Stimulated activated CD8-positive, alpha-beta memory T cell treated with anti-CD3 and anti-CD28 coated beads, Interleukin-15, amount 100 ng/mL, for 1 hour (primary cell): ENCODE results near the gene PDGFD.

Experiments
- DNase-seq: peaks from one replicate; pipeline ENCODE4 v3.0.0-alpha.2; 2020; ENCODE audit warnings: low read depth

PDGFD gene

DNA sequence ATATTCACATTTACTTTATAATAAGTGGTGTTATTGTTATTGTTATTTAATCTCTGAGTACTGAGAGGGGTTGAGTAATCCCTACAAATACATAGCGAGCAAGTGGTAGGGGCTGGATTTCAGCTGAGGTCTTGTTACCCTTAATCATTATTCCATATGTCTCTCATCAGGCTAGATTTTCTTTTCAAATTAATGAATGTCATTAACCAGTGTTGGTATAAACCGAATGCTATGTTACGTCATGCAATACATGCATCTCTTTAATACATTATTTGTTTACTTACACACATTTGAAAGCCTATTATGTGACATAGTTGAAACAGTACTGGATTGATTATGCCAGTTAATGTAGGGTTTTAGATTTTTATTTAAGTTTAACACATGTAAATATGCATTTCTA lies 18.9 kb downstream of the PDGFD start:
- DNase-seq, result no peak

DNA sequence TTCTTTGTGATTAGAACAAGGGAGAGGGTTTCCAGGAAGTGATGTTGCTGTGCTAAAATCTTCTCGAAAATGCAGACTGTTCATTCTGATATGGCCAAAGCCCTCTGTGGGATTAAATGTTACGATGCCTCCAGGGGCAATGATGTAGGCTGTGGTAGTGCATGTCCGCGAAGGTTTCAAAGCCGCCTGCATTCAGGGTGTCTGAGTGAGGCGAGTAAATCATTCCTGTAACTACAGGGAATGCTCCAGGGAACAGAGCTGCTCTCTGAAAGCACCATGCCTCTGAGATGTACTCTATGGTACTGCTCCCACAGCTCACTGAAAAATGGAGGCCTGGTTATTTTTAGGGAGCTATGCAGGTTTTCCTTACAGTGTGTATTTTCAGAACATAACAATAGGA lies 21.2 kb downstream of the PDGFD start:
- no peak for DNase-seq

DNA sequence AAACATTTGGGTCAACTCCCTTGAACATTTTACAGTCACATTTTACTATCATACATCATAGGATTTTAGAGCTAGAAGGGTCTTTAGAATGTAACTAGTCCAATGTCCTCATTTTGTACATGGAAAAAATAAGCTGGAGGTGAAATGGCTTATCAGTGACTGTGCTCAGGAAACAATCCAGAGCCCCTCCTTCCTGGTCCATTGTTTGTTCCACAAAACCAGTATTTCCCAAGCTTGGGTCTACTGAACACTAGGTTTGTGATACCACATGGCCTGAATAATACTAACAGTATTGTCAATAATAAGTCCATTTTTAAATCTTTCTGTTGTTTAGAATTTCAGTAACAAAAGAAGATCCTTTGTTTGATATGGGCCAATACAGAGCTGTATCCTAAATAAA lies 27.1 kb downstream of the PDGFD start:
- no peak for DNase-seq

DNA sequence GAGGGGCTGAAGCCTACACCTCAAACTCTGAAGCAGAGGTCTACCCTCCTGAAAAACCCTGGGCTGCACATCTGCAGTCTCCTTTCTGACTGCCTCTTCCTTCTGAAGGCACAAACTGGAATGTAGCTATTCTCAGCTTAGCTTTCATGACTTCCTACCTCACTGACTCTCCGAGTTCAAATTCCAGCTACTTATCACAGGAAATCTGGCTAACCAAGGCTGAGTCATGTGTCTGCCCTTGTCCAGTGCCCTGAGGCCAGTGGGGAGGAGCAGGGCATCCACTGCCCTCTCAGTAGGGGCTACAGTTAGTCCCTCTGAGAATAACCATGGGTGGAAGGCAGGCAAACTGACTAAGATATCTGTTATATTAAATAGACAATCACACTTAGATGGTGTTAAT lies 29.2 kb downstream of the PDGFD start:
- DNase-seq, result no peak

DNA sequence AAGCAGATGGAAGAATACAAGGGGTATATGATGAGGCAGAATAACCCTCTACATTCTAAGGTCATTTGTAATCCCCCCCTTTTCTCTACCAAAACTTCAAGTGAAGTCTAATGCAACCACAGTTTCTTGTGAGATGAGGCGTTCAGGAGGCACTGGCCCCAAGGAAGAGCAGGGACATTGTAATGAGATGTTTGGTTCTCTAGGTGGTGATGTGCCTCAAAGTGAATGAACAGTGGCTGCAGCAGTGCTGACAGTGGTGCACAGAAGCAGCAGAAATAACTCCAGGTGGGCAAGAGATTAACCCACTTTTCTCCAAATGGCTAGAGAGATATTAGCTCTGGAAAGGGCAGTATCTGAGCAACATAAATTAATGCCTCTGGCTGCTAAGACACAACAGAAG lies 33.8 kb downstream of the PDGFD start:
- DNase-seq, result no peak

DNA sequence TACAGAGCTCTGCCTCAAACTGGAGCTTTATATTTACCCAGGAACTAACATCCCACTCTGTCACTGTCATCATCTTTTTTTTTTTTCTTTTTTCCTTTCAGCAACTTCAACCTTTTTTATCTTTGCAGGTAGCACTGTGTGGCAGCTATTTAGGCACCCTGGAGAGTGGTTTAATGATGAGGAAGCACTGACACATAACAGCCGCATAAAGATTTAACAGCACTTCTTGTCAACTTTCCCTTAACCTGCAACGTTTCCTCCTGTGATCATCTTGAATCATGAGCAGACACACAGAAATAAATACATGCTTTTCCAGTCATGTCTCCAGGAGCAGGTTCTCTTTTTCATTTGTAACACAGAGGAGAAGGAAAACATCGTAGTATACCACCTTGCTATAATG lies 34.8 kb downstream of the PDGFD start:
- no peak for DNase-seq

DNA sequence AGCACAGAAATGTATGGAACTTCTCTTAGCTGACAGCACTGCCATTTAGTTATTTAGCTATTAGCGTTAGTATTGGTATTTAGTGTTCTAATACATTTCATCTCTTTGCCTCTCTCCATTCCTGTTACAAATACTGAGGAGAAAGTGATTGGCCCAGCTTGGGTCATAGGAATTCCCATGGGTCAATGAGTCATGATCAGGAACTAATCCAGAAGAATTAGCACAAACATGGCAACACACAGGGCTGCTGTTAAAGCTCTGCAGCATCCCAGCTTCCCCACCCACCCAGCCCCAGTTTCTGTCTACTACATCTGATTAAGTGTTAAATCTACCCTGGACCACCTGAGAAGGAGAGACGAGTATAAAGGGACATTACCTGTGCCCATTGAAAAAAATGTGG lies 36.1 kb downstream of the PDGFD start:
- no peak for DNase-seq

DNA sequence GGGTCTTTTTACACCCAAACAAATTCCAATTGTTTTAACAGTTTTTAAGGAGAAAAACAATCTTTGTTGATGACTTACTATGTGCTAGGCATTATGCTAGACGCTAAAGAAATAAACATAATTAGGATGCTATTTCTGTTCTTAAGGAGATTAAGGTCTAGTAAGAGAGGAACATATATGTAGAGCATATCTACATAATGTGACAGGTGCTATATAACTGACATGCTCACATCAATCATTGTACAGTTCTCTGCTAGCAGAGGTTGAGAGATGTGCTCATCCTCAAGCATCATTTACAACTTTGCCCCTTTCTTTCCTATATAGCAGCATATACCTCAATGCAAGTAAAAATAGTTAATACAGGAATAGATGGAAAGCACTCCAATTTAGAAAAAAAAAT lies 37.5 kb downstream of the PDGFD start:
- DNase-seq, result no peak

DNA sequence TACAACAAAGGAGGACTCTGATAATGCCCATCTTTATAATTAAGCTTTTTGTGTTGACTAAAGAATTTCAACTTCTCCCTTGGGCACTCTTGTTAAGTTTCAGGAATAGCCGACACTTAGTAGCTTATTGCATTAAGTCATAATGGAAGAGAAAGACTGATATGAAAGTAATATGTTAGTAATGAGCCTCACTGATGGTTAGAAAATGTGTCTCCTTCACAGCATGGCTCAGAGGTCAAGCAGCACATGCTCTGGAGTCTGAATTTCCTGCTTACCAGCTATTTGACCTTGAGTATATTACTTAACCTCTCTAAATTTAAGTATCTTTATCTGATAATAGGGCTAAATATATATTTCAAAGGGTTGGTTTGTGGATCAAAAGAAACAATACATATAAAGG lies 39.0 kb downstream of the PDGFD start:
- no peak for DNase-seq

DNA sequence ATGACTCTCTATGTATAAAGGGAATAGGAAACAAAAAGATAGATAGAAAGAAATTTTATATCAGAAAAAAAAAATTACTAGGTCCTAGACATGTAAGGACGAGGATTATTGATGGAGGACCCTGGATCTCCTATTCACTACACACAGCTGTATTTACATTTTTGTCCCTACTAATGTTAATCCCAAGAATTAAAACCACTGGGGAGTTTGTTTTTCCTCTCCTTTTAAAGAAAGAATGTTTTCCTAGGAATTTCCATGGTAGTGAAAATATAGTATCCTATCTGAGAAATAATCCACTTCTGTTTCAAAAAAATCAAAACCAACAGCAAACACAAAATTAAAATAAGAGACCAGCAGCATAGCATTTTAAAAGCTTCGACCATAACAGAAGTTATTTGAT lies 41.1 kb downstream of the PDGFD start:
- DNase-seq, result no peak

DNA sequence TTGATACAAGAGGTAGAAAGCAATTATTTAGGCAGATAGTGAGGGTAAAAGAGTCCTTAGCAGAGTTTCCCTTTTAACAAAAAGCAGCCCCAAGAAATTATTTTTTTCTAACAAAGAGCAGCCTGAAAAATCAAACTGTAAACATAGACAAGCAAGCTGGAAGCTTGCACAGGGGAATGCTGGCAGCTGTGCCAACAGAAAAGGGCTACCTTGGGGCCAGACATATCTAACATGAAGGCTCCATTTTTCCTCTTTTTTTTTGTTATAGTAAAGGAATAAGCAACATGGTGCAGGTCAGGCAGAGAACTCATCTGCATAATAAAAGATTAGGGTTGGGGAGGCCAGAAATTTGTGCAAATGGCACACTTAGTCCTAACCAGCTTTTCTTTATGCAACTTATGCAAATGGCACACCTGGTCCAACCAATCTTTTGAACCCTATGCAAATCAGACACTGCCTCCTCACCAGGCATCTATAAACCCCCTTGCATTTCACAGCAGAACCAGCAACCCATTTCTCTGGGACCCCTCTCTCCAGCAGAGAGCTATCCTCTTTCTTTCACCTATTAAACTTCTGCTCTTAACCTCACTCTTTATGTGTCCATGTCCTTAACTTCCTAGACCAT lies 41.8 kb downstream of the PDGFD start:
- no peak for DNase-seq

DNA sequence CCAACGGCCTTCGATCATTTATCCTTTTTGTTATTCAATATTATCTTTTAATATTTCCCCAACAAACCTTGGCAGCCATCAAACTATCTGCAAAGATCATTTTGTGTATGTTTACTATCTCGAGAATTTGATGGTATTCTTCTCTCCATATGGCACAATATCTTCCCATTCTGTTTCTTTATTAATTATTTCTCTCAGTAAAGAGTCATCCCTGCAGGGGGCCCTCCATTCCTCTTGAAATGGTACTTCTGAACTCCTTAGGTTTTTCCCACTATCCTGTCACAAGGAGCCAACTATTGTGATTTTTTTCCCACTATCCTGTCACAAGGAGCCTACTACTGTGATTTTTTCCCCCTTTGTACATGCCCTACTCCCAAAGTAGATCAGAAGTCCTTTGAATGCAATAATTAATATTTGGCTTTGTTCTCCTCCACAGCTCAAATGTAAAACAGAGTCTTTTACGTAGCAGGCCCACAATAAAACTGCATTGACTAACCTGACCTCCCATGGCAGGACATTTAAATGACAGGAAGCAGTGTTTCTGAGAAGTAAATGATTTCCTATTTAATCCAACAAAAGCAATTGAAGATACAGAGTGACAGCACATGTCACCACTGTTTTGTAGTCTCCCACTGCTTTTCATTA lies 43.3 kb downstream of the PDGFD start:
- no peak for DNase-seq

DNA sequence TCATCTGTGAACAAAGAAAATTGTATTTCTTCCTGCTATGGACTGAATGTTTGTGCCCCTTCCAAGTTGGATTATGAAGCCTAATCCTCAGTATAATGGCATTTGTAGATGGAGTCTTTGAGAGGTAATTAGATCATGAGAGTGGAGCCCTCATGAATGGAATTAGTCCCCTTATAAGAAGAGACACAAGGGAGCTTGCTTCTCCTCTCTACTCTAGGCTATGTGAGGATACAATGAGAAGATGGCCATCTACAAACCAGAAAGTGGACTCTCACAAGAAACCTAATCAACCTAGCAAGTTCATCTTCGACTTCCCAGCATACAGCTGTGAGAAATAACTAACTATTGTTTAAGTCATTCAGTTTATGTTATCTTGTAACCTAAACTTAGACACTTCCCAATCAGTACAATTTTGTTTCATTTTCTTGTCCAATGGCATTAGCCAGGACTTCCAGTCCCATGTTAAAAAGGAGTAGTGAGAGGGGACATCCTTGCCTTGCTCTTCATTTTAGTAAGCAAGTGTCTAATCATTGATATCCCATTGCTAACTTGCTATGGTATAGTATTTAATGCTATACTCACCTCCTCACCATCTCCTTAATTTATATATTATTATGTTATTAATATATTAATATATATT lies 45.7 kb downstream of the PDGFD start:
- no peak for DNase-seq

DNA sequence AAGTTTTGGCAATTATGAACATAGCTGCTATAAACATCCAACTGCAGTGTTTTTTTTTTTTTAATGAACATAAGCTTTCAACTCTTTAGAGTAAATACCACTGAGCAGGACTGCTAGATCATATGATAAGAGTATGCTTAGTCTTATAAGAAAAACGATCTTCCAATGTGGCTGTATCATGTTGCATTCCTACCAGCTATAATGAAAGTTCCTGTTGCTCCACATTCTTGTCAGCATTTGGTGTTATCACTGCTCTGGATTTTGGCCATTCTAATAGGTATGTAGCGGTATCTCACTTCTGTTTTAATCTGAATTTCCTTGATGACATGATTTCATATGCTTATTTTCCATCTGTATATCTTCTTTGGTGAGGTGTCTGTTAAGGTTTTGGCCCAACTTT lies 50.4 kb downstream of the PDGFD start:
- DNase-seq, result no peak

DNA sequence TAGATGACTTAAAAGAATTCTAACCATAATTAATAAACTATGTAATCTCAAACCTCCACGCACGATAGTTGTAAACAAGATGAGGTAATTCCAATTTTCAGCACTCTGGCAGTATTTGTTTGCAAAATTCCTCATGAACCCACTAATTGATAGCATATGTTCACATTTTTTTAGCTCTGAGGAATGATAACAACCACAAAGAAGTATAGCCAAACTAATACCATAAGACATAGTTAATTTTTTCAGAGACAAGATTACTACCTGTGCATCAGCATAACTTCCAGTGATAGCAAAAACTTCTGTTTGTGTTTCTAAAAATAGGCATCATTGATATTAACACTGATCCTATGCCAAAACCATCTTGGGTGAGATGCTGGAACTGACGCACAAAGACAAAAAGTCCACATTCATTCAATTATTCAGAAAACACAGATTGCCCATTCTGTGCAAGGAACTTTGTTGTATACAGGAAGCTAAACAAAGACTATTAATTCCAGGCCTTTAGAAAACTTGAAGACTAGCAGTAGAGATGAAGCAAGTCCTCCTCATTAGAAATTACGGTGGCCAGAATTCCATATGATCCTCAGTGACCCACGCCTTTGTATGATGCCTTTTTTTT lies 57.7 kb downstream of the PDGFD start:
- no peak for DNase-seq

DNA sequence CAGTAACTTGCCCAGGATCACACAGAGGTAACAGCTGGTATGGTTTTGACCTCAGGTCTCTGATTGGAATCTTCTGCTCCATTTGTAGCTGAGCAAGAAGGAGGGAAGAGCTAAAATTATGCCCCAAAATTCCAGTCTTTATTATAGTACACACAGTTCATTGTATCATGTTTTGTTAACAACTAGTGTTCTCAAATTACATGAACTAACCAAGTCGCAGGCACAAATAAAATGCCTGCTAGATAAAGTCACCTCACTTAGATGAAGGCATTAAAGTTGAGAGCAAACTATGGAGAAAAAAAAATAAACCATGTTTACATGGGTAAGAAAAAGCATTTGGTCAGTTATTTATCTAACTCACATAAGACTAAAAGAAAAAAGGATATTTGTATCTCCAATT lies 58.8 kb downstream of the PDGFD start:
- DNase-seq, result no peak

DNA sequence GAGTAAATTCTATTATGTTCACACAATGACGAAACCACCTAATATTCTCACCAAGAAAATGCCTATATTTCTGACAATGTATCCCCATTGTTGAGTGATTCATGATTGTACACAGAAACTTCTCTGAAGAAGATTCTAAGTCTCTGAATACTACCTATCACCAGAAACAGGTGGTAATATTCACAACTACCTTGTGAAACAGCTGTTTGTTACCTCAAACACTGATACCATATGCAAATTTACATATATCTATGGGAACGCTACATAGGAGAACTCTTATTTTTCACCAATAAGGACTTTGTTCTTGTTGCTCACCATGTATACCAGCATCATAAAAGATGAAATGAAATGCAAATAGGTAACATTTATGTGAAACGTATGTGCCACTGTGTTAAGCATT lies 59.3 kb downstream of the PDGFD start:
- DNase-seq, result no peak

DNA sequence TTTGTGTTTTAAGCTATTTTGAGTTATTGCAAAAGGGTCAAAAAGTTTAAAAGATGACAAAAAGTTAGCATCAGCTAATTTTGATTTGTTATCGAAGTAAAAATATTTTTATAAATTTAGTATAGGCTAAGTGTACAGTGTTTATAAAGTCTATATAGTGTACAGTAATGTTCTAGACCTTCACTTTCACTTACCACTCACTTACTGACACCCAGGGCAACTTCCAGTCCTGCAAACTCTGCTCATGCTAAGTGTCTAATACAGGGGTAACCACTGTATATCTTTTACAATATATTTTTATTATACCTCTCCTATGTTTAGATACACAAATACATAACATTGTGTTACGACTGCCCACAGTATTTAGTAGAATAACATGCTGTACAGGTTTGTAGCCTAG lies 59.7 kb downstream of the PDGFD start:
- no peak for DNase-seq

DNA sequence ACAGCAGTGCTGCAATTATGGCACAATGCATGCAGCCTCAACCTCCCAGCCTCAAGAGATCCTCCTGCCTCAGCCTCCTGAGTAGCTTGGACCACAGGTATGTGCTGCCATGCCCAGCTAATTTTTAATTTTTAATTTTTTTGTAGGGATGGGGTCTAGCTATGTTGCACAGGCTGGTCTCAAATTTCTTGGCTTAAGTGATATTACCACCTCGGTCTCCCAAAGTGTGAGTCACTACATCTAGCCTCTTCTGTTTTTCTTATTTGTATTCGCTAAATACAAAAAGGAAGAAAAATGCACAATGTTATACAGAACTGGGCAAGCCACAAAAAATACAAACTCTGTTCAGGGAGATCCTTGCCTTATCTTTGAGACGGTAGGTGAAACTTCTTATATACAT lies 65.4 kb downstream of the PDGFD start:
- DNase-seq, result no peak

DNA sequence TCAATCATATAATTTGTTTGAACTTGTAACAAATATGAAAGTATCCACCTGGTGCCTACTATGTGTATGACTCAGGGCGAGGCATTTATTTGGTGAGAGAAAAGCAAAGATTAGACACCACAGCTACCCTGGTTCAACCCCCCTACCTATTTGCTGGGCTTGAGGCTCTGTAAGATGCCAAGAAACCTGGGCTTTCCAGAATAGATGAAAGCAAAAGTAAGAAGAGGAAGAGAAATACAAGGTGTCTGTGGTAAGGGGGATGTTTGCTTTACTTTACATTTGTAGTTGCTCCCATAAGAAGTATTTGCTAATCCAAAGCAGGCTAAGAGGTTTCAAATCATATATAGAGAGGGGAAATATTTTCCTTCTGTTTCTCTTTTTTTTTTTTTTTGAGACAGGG lies 65.8 kb downstream of the PDGFD start:
- DNase-seq, result no peak

DNA sequence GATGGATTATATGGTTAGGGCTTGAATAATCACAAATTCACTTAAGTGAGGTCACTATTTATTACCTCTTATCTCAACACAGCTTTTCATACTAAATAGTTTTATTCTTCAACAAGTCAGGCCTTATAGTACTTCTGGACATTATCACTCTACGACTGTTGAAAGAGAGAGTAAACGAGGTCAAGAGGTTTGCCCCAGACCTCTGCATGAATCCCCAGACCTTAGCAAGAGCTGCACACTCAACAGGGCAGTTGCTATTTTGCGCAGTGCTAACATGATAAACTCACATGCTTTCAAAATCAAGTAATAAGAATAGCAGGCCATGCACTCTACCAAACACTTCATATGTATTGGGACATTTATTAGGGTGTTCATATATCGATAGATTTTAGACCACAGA lies 67.0 kb downstream of the PDGFD start:
- DNase-seq, result no peak

DNA sequence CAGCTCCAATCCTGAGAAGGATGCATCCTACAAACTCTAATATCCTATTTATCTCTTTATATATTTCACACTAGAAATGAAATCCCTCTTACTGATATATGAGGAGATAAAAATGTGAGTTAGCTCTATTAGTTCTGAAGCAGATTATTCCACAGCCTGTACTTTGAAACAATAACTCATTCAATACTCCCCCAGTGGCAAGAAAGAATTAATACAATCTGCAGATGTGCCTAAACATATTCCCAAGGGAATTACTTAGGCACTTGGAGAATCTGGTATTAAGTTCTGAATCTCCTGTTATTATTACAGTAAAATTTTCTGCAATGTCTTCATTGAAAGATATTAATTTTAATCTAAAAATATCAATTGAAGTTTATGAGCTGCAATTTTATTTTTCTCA lies 68.2 kb downstream of the PDGFD start:
- DNase-seq, result no peak

DNA sequence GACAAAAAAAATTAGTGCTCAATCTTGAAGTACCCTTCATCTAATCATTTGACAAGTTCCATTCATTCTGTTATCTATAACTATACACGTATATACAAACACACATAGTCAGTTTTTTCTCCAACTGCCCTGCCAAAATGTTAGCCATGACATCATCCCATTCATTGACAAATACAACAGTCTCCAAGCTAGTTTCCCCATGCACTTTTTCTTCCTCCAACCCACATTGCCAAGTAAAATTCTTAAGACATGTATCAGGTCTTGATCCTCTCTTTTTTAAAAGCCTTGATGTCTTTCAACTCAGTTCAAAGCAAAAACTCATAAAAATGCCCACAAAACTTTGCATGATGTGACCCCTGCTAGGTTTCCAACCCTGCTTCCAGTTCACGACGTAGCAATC lies 69.4 kb downstream of the PDGFD start:
- DNase-seq, result no peak
